ENCODE results near the gene ELOVL6.

The ELOVL6 gene

DNA sequence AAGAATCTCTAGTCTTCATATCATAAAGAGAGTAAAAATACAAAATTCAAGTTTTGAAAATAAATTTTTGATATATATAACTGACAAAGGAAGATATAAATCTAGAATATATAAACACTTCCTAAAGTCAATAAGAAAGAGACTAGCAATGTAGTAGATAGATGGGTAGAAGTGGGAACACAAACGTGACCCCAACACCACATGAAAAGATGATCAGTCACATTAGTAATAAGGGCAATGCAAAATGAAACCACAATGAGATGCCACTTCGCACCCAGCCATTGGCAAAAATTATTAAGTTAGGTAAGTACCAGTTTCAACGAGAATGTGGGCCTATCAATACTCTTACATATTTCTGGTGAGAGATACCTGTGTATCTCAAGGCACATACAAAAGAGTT is 179.3 kb downstream of the ELOVL6 start:
- no peak for DNase-seq

- DNase-seq = no peak
These were observed 184.2 kb downstream of the ELOVL6 start for GRCh38 chr4:110014233-110014632.

DNA sequence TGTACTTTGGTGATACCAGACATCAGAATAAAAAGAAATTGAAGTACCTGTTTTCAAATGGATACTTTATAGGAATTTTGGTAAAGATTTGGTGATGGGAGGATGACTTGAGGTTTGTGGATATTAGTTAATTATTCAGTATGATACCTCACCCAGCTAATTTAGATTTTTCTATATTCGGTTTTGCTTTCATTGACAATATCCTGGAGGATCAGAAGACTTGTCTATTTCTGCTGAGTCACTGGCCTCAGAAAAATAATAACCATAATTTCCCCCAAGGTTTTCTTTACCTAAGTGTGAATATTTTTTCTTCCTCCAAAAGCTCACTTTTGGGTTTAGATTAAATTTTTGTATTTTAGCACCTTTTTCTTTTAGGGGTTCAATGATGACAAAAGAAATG is 185.5 kb downstream of the ELOVL6 start:
- no peak for DNase-seq

DNA sequence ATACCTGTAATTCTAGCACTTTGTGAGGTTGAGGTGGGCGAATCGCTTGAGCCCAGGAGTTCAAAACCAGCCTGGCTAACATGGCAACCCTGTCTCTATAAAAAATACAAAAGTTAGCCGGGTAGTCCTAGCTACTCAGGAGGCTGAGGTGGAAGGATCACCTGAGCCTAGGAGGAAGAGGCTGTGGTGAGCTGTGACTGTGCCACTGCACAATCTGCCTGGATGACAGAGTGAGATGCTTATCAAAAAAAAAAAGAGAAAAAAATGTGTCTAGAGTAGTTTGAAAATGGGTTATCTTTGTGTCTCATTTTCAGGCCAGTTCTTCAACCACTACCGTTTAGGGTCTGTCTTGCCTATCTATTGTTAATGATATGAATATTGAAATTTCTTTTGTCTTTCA is 187.6 kb downstream of the ELOVL6 start:
- DNase-seq = no peak

DNA sequence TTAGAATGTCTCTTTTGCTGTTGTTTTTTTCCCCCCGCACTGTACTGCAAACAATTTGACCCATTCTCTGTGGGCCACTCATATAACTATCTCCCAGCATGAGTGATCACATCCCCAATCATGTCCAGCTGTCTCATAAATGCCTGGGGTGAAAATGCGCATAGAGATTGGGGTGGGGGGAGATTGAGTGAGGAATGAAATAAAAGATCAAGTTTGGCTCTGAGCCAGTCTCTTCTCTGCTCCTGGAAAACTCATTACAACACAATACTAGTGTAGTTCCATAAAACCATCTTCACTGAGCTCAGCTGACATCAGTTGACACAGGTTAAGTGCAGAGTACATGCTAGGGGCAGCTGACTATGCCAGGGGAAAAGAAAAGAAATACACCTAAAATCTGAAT is 188.9 kb downstream of the ELOVL6 start:
- no peak for DNase-seq

DNA sequence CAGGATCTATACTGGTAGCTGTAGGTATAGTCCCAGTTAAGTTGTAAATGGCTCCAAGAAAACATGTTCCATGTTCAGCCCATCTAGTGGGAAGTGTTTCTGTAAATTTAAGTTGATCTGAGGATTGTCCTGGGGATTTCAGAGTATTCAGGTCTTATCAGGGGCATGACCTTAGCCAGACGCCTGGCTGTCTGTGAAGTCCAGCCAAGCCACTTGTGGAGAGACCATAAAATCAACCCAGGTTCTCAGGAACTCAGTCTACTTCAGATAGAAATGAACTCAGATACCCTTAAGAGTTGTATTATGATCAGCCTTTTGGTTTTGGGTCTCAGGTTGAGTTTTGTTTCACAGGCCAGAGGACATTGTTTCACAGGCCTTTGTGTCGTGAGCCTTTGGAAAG is 189.9 kb downstream of the ELOVL6 start:
- DNase-seq = no peak

GRCh38 chr4:110007217-110007616 is 191.2 kb downstream of the ELOVL6 start:
- DNase-seq = no peak

DNA sequence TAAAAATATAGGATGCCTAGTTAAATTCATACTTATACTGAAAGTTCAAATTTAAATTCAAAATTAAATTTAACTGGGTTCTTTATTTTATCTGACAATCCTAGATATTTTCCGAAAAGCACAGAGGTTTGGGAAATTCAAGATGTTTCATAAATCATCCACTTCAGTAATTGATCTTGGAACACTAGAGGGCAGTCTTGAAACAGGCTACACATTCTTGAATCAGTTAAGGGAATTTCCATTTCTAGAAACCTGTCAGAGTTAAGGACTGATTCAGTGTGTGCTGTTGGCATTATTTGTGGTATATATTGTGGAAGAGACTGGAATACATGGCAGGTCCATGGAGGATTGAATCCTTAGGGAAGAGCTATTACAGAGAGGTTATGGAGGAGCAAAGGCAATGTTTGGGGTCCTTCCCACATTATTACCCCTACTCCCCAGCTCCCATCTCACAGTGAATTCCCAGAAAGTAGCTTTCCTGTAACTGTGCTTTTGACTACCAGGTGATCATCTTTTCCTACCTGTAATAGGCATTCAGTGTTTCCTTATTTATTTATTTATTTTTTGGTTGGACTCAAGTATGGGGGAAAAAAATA is 192.9 kb downstream of the ELOVL6 start:
- DNase-seq = no peak

DNA sequence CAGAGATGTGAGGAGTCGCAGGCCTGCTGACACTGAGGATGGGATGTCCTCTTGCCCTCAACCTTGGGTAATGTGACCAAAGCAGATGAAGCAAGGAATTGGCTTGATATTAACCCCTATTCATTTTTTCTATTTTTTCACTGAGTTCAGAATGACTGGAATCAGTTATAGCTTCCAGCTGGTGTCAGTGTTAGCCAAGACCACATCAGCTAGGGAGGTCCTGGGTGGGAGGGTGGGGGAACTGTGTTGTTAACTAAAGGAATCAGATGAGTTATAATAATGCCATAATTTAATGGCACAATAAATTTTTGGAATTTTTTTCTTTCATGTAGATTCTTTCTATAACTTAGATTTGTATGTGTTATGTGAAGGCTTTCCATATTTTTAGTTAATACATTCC is 193.9 kb downstream of the ELOVL6 start:
- DNase-seq = no peak

GRCh38 chr4:110003401-110004187 is 194.8 kb downstream of the ELOVL6 start:
- DNase-seq = no peak

DNA sequence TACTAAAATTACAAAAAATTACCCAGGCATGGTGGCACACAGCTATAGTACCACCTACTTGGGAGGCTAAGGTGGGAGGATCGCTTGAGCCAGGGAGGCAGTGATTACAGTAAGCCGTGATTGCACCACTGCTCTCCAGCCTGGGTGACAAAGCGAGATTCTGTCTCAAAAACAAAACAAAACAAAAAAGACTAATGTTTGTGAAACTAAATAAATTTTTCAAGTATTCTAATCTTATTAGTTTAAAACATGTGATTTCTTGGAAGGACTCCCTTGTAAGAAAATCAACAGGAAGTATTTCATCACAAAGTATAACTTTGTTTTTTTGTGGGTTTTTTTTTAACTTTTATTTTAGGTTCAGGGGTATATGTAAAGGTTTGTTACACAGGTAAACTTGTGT is 196.1 kb downstream of the ELOVL6 start:
- DNase-seq = no peak

DNA sequence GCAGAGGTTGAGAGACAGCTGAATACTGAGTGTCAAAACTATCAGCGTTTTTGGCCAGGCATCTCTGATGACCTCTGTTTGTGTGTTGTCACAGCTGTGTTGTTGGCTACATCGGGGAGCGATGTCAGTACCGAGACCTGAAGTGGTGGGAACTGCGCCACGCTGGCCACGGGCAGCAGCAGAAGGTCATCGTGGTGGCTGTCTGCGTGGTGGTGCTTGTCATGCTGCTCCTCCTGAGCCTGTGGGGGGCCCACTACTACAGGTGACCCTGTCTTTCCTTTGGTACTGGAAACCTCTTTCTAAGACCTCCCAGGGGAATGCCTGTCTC is 198.9 kb downstream of the ELOVL6 start:
- DNase-seq = no peak

- DNase-seq = peak; percentile 22
These were observed 199.4 kb downstream of the ELOVL6 start for GRCh38 chr4:109998867-109999584.

GRCh38 chr4:109996526-109996925 is 201.9 kb downstream of the ELOVL6 start:
- DNase-seq = no peak
